Hepatocyte (in vitro differentiated cells): Measurements from ENCODE around the gene PLEKHA6. TPM values are rescaled to one million over a fixed set of nuclear protein-coding genes. Genes with fewer than 3 reads are reported as not detected.

Experiments used
- DNase-seq: peaks from one replicate; pipeline ENCODE4 v3.0.0-alpha.2; 2016; ENCODE audit warnings: low spot score
- H2AFZ ChIP-seq: fragments of 200-600 bp; sonication (generic); 2 replicates; pipeline ENCODE4 v1.6.0; 2016; ENCODE audit warnings: antibody characterized with exemption, mild to moderate bottlenecking
- H3K27ac ChIP-seq: fragments of 200-600 bp; sonication (generic); 2 replicates; pipeline ENCODE4 v1.5.1; 2016; ENCODE audit warnings: mild to moderate bottlenecking
- H3K27me3 ChIP-seq: fragments of 200-600 bp; sonication (generic); 2 replicates; pipeline ENCODE4 v1.6.1; 2016
- H3K36me3 ChIP-seq: fragments of 200-600 bp; sonication (generic); replicated peaks from 2 replicates; pipeline ENCODE4 v1.5.1; 2016; ENCODE audit warnings: low read depth; ENCODE audit not compliant: insufficient read depth
- H3K4me1 ChIP-seq: fragments of 200-600 bp; sonication (generic); 2 replicates; pipeline ENCODE4 v1.5.1; 2016; ENCODE audit warnings: mild to moderate bottlenecking, moderate library complexity; ENCODE audit not compliant: insufficient read depth
- H3K4me2 ChIP-seq: fragments of 200-600 bp; sonication (generic); 2 replicates; pipeline ENCODE4 v1.6.0; 2016
- H3K4me3 ChIP-seq: fragments of 200-600 bp; sonication (generic); 2 replicates; pipeline ENCODE4 v1.5.1; 2016; ENCODE audit warnings: mild to moderate bottlenecking
- H3K79me2 ChIP-seq: fragments of 200-600 bp; sonication (generic); 2 replicates; pipeline ENCODE4 v1.6.0; 2017; ENCODE audit warnings: mild to moderate bottlenecking
- H3K9me2 ChIP-seq: fragments of 200-600 bp; sonication (generic); replicated peaks from 2 replicates; pipeline ENCODE4 v1.6.0; 2017; ENCODE audit warnings: mild to moderate bottlenecking; ENCODE audit not compliant: insufficient read depth
- H3K9me3 ChIP-seq: fragments of 200-600 bp; sonication (generic); 2 replicates; pipeline ENCODE4 v1.5.1; 2016; ENCODE audit warnings: low read depth, mild to moderate bottlenecking
- H4K20me1 ChIP-seq: fragments of 200-600 bp; sonication (generic); 2 replicates; pipeline ENCODE4 v1.6.0; 2016; ENCODE audit warnings: mild to moderate bottlenecking; ENCODE audit not compliant: insufficient read depth, poor library complexity, severe bottlenecking
- EZH2 ChIP-seq: fragments of 200-600 bp; sonication (generic); IDR thresholded peaks from 2 replicates; pipeline ENCODE4 v1.6.1; 2016; ENCODE audit warnings: antibody characterized with exemption, mild to moderate bottlenecking, borderline replicate concordance
- EZH2phosphoT487 ChIP-seq: fragments of 200-600 bp; sonication (generic); IDR thresholded peaks from one replicate; pipeline ENCODE4 v1.6.1; 2018; ENCODE audit warnings: antibody characterized with exemption, mild to moderate bottlenecking, low read depth, moderate library complexity; ENCODE audit not compliant: unreplicated experiment, severe bottlenecking
- WGBS: methylation state at CpG from one replicate; pipeline ENCODE4 v1.1.6; 2016; ENCODE audit warnings: low lambda C conversion rate; ENCODE audit errors: missing lambda C conversion rate; 5-methylcytosine and 5-hydroxymethylcytosine counted together
- polyA plus RNA-seq: library from polyadenylated mRNA; unstranded; fragments of >200 nt; fragmentation: Nextera tagmentation; extraction: Ambion mirVana; gene quantifications from 2 replicates; pipeline ENCODE4 v1.2.1, GENCODE V29; 2016
- total RNA-seq: library from RNA; depleted of rRNA; stranded (reverse); fragments of >200 nt; gene quantifications from 2 replicates; pipeline ENCODE4 v1.2.3, GENCODE V29; 2014
- TF ChIP-seq, protein P1 (sequence below): fragments of 200-600 bp; sonication (generic); IDR thresholded peaks from 2 replicates; pipeline ENCODE4 v1.5.1; 2016; ENCODE audit warnings: antibody characterized with exemption, mild to moderate bottlenecking; ENCODE audit not compliant: poor library complexity

Gene PLEKHA6
- total and polyA plus RNA-seq, 2 experiments from 2014 or later = 14.3 to 31.5 TPM

DNA sequence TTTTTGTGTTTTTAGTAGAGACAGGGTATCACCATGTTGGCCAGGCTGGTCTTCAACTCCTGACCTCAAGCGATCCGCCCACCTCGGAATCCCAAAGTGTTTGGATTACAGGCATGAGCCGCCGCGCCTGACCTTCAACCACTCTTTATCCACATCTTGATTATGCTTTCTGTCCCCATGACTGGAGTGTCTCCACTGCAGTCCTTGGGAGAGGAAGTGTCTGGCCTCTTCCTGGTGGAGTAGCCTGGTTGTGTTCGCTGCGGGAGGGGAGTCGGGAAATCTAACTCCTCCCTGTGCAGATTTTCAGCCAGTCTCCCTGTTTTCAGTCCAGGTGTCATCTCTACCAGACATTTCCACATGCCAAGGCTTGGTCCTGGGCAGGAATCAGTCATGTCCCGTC lies 173.1 kb downstream of the PLEKHA6 start:
- DNase-seq = no peak
- Histone ChIP-seq H3K27ac (no peak overlapping the region), H3K4me3 (no peak overlapping the region), H3K79me2 (no peaks in the 10 kb centered on the region), H3K36me3 (no peaks in the 10 kb centered on the region), H3K27me3 (peaks cover 13% of the 10 kb centered on the region), H3K9me2 (no peaks in the 10 kb centered on the region), H4K20me1 (no peaks in the 10 kb centered on the region), H3K4me1 (peaks cover 14% of the 10 kb centered on the region), H2AFZ (no peak overlapping the region), H3K9me3 (no peaks in the 10 kb centered on the region), H3K4me2 (no peak overlapping the region)
- WGBS = 79% methylated on average over 10 of the region's 10 CpGs
- TF ChIP-seq EZH2 (no peak), EZH2phosphoT487 (no peak)
- TF ChIP-seq, protein P1, sequence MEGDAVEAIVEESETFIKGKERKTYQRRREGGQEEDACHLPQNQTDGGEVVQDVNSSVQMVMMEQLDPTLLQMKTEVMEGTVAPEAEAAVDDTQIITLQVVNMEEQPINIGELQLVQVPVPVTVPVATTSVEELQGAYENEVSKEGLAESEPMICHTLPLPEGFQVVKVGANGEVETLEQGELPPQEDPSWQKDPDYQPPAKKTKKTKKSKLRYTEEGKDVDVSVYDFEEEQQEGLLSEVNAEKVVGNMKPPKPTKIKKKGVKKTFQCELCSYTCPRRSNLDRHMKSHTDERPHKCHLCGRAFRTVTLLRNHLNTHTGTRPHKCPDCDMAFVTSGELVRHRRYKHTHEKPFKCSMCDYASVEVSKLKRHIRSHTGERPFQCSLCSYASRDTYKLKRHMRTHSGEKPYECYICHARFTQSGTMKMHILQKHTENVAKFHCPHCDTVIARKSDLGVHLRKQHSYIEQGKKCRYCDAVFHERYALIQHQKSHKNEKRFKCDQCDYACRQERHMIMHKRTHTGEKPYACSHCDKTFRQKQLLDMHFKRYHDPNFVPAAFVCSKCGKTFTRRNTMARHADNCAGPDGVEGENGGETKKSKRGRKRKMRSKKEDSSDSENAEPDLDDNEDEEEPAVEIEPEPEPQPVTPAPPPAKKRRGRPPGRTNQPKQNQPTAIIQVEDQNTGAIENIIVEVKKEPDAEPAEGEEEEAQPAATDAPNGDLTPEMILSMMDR = no peak

DNA sequence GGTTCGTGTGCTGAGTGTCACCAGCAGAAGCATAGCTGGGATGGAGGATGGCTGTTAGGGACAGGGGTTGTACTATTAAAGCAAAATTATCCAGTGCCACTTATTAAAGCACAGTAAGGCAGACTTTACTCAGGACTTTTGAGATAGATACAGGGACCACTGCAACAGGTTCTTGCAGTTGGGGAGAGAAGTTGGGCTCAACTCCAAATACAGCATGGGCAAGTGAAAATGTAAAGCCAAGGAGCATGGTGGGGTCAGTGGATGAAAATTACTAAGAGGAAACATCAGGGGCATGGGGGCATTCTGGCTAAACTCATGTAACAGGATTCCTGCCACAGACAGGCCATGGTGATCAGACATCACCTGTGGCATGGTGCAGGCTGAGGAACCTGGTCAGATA lies 178.6 kb downstream of the PLEKHA6 start:
- TF ChIP-seq, protein P1 = no peak
- no peak for TF ChIP-seq EZH2phosphoT487
- no peak for TF ChIP-seq EZH2
- Histone ChIP-seq H3K79me2 (no peaks in the 10 kb centered on the region), H3K27me3 (no peaks in the 10 kb centered on the region), H4K20me1 (no peaks in the 10 kb centered on the region), H3K36me3 (no peaks in the 10 kb centered on the region), H2AFZ (no peak overlapping the region), H3K27ac (no peak overlapping the region), H3K9me3 (no peaks in the 10 kb centered on the region), H3K9me2 (no peaks in the 10 kb centered on the region), H3K4me2 (no peak overlapping the region), H3K4me1 (no peaks in the 10 kb centered on the region), H3K4me3 (no peak overlapping the region)
- 67% methylated on average over 1 of the region's 1 CpG for WGBS
- DNase-seq = no peak

DNA sequence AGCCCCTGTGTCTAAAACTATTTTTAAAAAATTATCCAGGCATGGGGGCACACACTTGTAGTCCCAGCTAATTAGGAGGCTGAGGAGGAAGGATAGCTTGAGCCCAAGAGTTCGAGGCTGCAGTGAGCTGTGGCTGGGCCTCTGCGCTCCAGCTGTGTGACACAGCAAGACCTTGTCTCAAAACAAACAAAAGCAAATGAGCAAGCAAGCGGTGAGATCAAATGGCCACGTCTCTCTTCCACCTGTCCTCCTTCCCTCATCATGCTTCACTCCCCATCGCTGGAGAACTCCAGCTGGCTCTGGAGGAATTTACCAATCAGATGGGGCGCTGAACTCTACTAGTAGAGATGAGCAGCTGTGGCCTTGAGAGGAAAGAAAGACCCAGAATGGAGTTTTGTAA lies 179.6 kb downstream of the PLEKHA6 start:
- 77% methylated on average over 6 of the region's 6 CpGs for WGBS
- DNase-seq = no peak
- Histone ChIP-seq H3K4me3 (no peak overlapping the region), H3K4me1 (no peaks in the 10 kb centered on the region), H3K9me2 (no peaks in the 10 kb centered on the region), H3K27me3 (no peaks in the 10 kb centered on the region), H3K27ac (no peak overlapping the region), H3K36me3 (no peaks in the 10 kb centered on the region), H3K79me2 (no peaks in the 10 kb centered on the region), H4K20me1 (no peaks in the 10 kb centered on the region), H2AFZ (no peak overlapping the region), H3K9me3 (no peaks in the 10 kb centered on the region), H3K4me2 (no peak overlapping the region)
- TF ChIP-seq EZH2phosphoT487 (no peak), EZH2 (no peak)
- TF ChIP-seq, protein P1 = no peak
